Gastrocnemius medialis (tissue), 4 donors: Measurements from ENCODE around the gene LTO1. TPM values are rescaled to one million over a fixed set of nuclear protein-coding genes. Genes with fewer than 3 reads are reported as not detected.

ENCODE experiments used
- ATAC-seq, 2 donors: fragments of 150-250 bp; one replicate each; pipeline ENCODE4 v1.9.1; 2016
- DNase-seq, 2 donors: peaks; one replicate each; pipeline ENCODE4 v3.0.0-alpha.2; 2019
- H3K27ac ChIP-seq, 4 donors: fragments of 200-600 bp; sonication (generic); 1 replicate in 1 of 4; 2 replicates in 3 of 4; pipeline ENCODE4 v1.5.1; 2016 to 2018; ENCODE audit warnings: mild to moderate bottlenecking in 2 of 4, moderate library complexity in 1 of 4
- H3K27me3 ChIP-seq, 3 donors: fragments of 200-600 bp; sonication (generic) in 2 of 3; 1 replicate in 1 of 3; 2 replicates in 2 of 3; pipeline versions ENCODE4 v1.5.1 to v1.6.0; 2016 to 2019; ENCODE audit warnings: mild to moderate bottlenecking in 1 of 3, moderate library complexity in 1 of 3
- H3K36me3 ChIP-seq, 2 donors: fragments of 200-600 bp; sonication (generic) in 1 of 2; one replicate each; pipeline ENCODE4 v1.5.1; 2017 to 2018
- H3K4me1 ChIP-seq, 2 donors: fragments of 200-600 bp; sonication (generic) in 1 of 2; one replicate each; pipeline ENCODE4 v1.5.1; 2016 to 2017; ENCODE audit warnings: mild to moderate bottlenecking in 2 of 2
- H3K4me3 ChIP-seq, 4 donors: fragments of 200-600 bp; sonication (generic) in 3 of 4; 1 replicate in 1 of 4; 2 replicates in 3 of 4; pipeline ENCODE4 v1.5.1; 2016 to 2019; ENCODE audit warnings: mild to moderate bottlenecking in 2 of 4
- H3K9me3 ChIP-seq, 3 donors: fragments of 200-600 bp; sonication (generic) in 2 of 3; 1 replicate in 1 of 3; 2 replicates in 2 of 3; pipeline ENCODE4 v1.5.1; 2016 to 2019
- POLR2A ChIP-seq, 2 donors: fragments of 450-650 bp; IDR thresholded peaks; one replicate each; pipeline ENCODE4 v1.6.1; 2017; ENCODE audit warnings: antibody characterized with exemption in 2 of 2, mild to moderate bottlenecking in 2 of 2, moderate library complexity in 2 of 2
- in situ Hi-C, 4 donors: fragments of 200-750 bp; cut with MboI; loops; one replicate each; pipeline versions ENCODE4 v1.15.0 to v1.8.0; 2017; ENCODE audit warnings: low sequenced_read_pairs in 4 of 4
- intact Hi-C: fragments of 100-400 bp; cut with DNase I; formaldehyde crosslinking; loops from one replicate; pipeline ENCODE4 v1.15.1; 2023; ENCODE audit warnings: low total_unique reads
- total RNA-seq, 4 donors: library from RNA; depleted of rRNA; stranded (reverse); fragments of >200 nt; gene quantifications; one replicate each; pipeline versions ENCODE4 v1.1.0 to v1.2.3, GENCODE V29; 2016
- TF ChIP-seq, protein P1 (sequence below), 5 experiments: fragments of 450-650 bp in 3 of 5; fragments of 200-600 bp in 2 of 5; sonication (generic) in 2 of 5; IDR thresholded peaks in 4 of 5; conservative IDR thresholded peaks in 1 of 5; 1 replicate in 4 of 5; 2 replicates in 1 of 5; pipeline ENCODE4 v1.5.1; 2016 to 2019; ENCODE audit warnings: antibody characterized with exemption in 5 of 5, mild to moderate bottlenecking in 3 of 5, moderate library complexity in 3 of 5

Gene LTO1
- total RNA-seq, 4 donors from 2014 or later = 9.5 to 18.2 (median 13.3) TPM

DNA sequence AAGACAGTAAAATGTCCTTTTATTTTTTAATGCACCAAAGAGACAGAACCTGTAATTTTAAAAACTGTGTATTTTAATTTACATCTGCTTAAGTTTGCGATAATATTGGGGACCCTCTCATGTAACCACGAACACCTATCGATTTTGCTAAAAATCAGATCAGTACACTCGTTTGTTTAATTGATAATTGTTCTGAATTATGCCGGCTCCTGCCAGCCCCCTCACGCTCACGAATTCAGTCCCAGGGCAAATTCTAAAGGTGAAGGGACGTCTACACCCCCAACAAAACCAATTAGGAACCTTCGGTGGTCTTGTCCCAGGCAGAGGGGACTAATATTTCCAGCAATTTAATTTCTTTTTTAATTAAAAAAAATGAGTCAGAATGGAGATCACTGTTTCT lies 35.3 kb downstream of the LTO1 start:
- no peak for ATAC-seq
- intact Hi-C loops (loop anchor here (5.0 kb wide), 1 partner anchor 348 kb away; the partner anchor contains the start of gene MYEOV), in situ Hi-C loops (loop anchor here in 3 of 4 donors (10.0 to 25.0 kb wide), 3 partner anchors 353 to 535 kb away; partner anchors contain the start of gene MYEOV (in 1 of the 3))
- Histone ChIP-seq H3K36me3 (no peaks in the 10 kb centered on the region), H3K27ac (no peak overlapping the region), H3K9me3 (no peaks in the 10 kb centered on the region), H3K4me3 (peak overlapping the region in 2 of 4 donors; percentile 59 to 68), H3K4me1 (peaks cover 35 to 64% of the 10 kb centered on the region in 2 donors), H3K27me3 (peaks cover 53 to 83% (median 80%) of the 10 kb centered on the region in 3 donors)
- DNase-seq = no peak
- TF ChIP-seq, protein P1, sequence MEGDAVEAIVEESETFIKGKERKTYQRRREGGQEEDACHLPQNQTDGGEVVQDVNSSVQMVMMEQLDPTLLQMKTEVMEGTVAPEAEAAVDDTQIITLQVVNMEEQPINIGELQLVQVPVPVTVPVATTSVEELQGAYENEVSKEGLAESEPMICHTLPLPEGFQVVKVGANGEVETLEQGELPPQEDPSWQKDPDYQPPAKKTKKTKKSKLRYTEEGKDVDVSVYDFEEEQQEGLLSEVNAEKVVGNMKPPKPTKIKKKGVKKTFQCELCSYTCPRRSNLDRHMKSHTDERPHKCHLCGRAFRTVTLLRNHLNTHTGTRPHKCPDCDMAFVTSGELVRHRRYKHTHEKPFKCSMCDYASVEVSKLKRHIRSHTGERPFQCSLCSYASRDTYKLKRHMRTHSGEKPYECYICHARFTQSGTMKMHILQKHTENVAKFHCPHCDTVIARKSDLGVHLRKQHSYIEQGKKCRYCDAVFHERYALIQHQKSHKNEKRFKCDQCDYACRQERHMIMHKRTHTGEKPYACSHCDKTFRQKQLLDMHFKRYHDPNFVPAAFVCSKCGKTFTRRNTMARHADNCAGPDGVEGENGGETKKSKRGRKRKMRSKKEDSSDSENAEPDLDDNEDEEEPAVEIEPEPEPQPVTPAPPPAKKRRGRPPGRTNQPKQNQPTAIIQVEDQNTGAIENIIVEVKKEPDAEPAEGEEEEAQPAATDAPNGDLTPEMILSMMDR (IDR thresholded peaks at IDR 0.05 in 4 of 5, conservative IDR thresholded peaks at IDR 0.05 in 1 of 5) = no peak
- TF ChIP-seq POLR2A (IDR thresholded peaks at IDR 0.05) = no peak

DNA sequence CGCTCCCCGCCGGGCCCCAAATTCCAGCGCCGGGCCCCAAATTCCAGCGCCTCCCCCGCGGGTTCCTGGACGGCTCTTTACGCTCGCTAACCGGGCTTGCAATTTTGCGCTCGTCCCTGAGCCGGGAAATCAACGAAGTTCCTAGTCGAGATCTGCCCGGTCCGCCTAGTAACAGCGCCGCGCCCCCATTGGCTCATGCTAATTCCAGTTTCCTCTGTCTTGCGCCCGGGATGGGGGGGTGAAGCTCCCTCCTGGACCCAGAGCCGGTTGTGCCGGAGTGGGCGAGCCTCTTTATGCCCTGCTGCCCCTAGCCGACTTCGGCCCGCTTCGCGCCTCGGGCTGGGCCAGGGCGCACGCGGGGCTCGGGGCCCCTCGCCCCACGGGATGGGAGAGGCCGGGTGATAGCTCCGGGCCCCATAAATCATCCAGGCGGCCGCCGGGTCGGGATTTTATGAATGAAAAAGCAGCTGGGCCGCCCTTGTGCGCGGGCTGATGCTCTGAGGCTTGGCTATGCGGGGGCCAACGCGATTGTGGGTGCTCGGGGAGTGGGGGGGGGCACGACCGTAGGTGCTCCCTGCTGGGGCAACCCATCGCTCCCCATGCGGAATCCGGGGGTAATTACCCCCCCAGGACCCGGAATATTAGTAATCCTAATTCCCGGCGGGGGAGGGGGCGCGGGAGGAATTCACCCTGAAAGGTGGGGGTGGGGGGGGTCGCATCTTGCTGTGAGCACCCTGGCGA lies 36.0 kb downstream of the LTO1 start:
- no peak overlapping the region for H3K27ac ChIP-seq
- ATAC-seq (peak; percentile 46 to 48), DNase-seq (peak; percentile 63 to 67)
- in situ Hi-C loops (loop anchor here in 3 of 4 donors (10.0 to 25.0 kb wide), 3 partner anchors 352 to 534 kb away; partner anchors contain the start of gene MYEOV (in 1 of the 3)), intact Hi-C loops (no loop called here)
- H3K27me3 ChIP-seq = peaks cover 53 to 87% (median 75%) of the 10 kb centered on the region in 3 donors
- no peak for TF ChIP-seq POLR2A (IDR thresholded peaks at IDR 0.05)
- TF ChIP-seq, protein P1 (IDR thresholded peaks at IDR 0.05 in 4 of 5, conservative IDR thresholded peaks at IDR 0.05 in 1 of 5) = no peak
- peak overlapping the region; percentile 41 to 49 (median 47) for H3K4me3 ChIP-seq
- peaks cover 35 to 64% of the 10 kb centered on the region in 2 donors for H3K4me1 ChIP-seq
- H3K36me3 ChIP-seq = no peaks in the 10 kb centered on the region
- H3K9me3 ChIP-seq = no peaks in the 10 kb centered on the region

GRCh38 chr11:69637941-69638871 lies 36.9 kb downstream of the LTO1 start:
- Histone ChIP-seq H3K27me3 (peaks cover 52 to 81% (median 68%) of the 10 kb centered on the region in 3 donors), H3K27ac (peak overlapping the region in 1 of 4 donors; percentile 30), H3K36me3 (no peaks in the 10 kb centered on the region), H3K9me3 (no peaks in the 10 kb centered on the region), H3K4me3 (peak overlapping the region; percentile 41 to 49 (median 47)), H3K4me1 (peaks cover 35 to 60% of the 10 kb centered on the region in 2 donors)
- no peak for ATAC-seq
- intact Hi-C loops (no loop called here), in situ Hi-C loops (loop anchor here in 3 of 4 donors (10.0 to 25.0 kb wide), 3 partner anchors 351 to 533 kb away; partner anchors contain the start of gene MYEOV (in 1 of the 3))
- TF ChIP-seq POLR2A (IDR thresholded peaks at IDR 0.05) = no peak
- TF ChIP-seq, protein P1 (IDR thresholded peaks at IDR 0.05 in 4 of 5, conservative IDR thresholded peaks at IDR 0.05 in 1 of 5) = no peak
- DNase-seq = no peak

DNA sequence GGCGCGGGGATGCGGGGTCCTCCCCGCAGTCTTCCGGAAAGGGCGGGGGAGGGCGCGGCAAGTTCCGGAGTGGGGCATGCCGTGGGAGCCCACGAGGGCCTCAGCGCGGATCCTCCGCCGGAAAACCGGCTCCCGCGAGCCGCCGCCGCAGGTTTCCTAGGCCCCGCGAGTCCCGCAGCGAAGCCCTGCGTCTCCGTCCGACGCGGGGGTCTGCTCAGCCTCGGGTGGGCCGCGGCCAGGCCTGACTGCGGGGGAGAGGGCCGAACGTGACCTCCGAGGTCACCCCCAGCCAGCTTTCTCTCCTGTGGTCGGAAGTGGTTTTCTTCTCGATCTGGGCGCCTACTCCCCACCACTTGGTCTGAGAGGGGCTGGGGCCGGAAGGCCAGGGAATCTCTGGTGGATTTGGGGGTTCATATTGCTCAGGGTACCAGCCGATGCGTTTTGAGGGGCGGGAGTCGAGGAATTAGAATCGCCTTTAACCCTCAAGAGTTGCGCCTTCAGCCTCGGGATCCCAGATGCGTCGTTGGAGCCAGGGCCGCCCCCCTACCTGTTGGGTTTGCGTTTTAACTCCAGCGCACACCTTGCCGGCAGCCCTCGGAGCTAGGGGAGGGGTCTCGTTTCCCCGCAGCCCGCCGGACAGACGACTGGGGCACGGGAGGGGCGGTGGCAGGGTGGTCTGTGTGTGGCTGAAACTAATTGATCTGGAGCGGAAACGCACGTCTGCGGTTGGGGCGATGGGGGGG lies 37.8 kb downstream of the LTO1 start:
- DNase-seq (no peak), ATAC-seq (no peak)
- H3K4me1 ChIP-seq = peaks cover 35 to 60% of the 10 kb centered on the region in 2 donors
- intact Hi-C loops (no loop called here), in situ Hi-C loops (loop anchor here in 3 of 4 donors (10.0 to 25.0 kb wide), 3 partner anchors 350 to 533 kb away; partner anchors contain the start of gene MYEOV (in 1 of the 3))
- TF ChIP-seq POLR2A (IDR thresholded peaks at IDR 0.05) = no peak
- TF ChIP-seq, protein P1 (IDR thresholded peaks at IDR 0.05 in 4 of 5, conservative IDR thresholded peaks at IDR 0.05 in 1 of 5) = no peak
- no peak overlapping the region for H3K27ac ChIP-seq
- no peaks in the 10 kb centered on the region for H3K9me3 ChIP-seq
- H3K4me3 ChIP-seq = peak overlapping the region; percentile 41 to 52 (median 47)
- no peaks in the 10 kb centered on the region for H3K36me3 ChIP-seq
- H3K27me3 ChIP-seq = peaks cover 49 to 77% (median 68%) of the 10 kb centered on the region in 3 donors
